Bronchial epithelial cell (primary cell): ENCODE results near the gene SUN3. TPM values are rescaled to one million over a fixed set of nuclear protein-coding genes. Genes with fewer than 3 reads are reported as not detected.

Experiments
- DNase-seq: peaks from one replicate; pipeline ENCODE4 v3.0.0-alpha.2; 2010; ENCODE audit warnings: low read depth
- FAIRE-seq: peaks from 2 replicates; lab custom pipeline; 2011; peaks lifted over from hg19 to GRCh38; lab: Jason Lieb, UNC
- H3K27me3 ChIP-seq: 2 replicates; pipeline ENCODE4 v1.5.1; 2011; ENCODE audit warnings: low read length; ENCODE audit not compliant: control insufficient read depth, insufficient read depth
- H3K36me3 ChIP-seq: 2 replicates; pipeline ENCODE4 v1.5.1; 2011; ENCODE audit warnings: low read length; ENCODE audit not compliant: control insufficient read depth, insufficient read depth
- H3K4me3 ChIP-seq: 2 replicates; pipeline ENCODE4 v1.5.1; 2011; ENCODE audit warnings: mild to moderate bottlenecking, low read depth, low read length, control low read depth
- CTCF ChIP-seq: IDR thresholded peaks from 2 replicates; pipeline ENCODE4 v1.5.1; 2011; ENCODE audit warnings: mild to moderate bottlenecking, moderate library complexity, low read length, control low read depth, inconsistent platforms; ENCODE audit not compliant: insufficient read depth, severe bottlenecking
- total RNA-seq: library from RNA; depleted of rRNA; stranded (reverse); fragments of >200 nt; gene quantifications from 2 replicates; pipeline ENCODE4 v1.2.1, GENCODE V29; 2014

SUN3 gene
- total RNA-seq: 0.51 and 0.79 TPM in 2 replicates

GRCh38 chr7:48028938-48029337, at the start of gene SUN3:
TSS of gene SUN3 (minus strand) at chr7:48029107. CDS start at chr7:48028938, 169 bp downstream.
- FAIRE-seq (no peak), DNase-seq (no peak)
- Histone ChIP-seq H3K27me3 (no peaks in the 10 kb centered on the region), H3K36me3 (no peaks in the 10 kb centered on the region), H3K4me3 (no peak within 1 kb of the TSS)
- TF ChIP-seq CTCF: no peak

- FAIRE-seq (no peak), DNase-seq (peak; percentile 59)
- TF ChIP-seq CTCF: no peak
- no peaks in the 10 kb centered on the region for H3K27me3 ChIP-seq
- H3K36me3 ChIP-seq: no peaks in the 10 kb centered on the region
- H3K4me3 ChIP-seq: no peak overlapping the region
These were observed 49.6 kb upstream of the SUN3 start for GRCh38 chr7:48078470-48078869.

- Histone ChIP-seq H3K4me3 (no peak overlapping the region), H3K27me3 (no peaks in the 10 kb centered on the region), H3K36me3 (no peaks in the 10 kb centered on the region)
- DNase-seq: no peak
- FAIRE-seq: no peak
- no peak for TF ChIP-seq CTCF
These were observed 48.5 kb upstream of the SUN3 start for GRCh38 chr7:48077423-48077822.

- no peaks in the 10 kb centered on the region for H3K27me3 ChIP-seq
- TF ChIP-seq CTCF: no peak
- DNase-seq (no peak), FAIRE-seq (no peak)
- H3K4me3 ChIP-seq: no peak overlapping the region
- H3K36me3 ChIP-seq: no peaks in the 10 kb centered on the region
These were observed 45.3 kb upstream of the SUN3 start for GRCh38 chr7:48074204-48074654.

- no peak for DNase-seq
- Histone ChIP-seq H3K36me3 (no peaks in the 10 kb centered on the region), H3K4me3 (no peak overlapping the region), H3K27me3 (no peaks in the 10 kb centered on the region)
- TF ChIP-seq CTCF: no peak
- no peak for FAIRE-seq
These were observed 38.6 kb upstream of the SUN3 start for GRCh38 chr7:48067475-48067874.

GRCh38 chr7:48063985-48064384, 35.1 kb upstream of the SUN3 start:
- DNase-seq (no peak), FAIRE-seq (no peak)
- no peaks in the 10 kb centered on the region for H3K27me3 ChIP-seq
- H3K36me3 ChIP-seq: no peaks in the 10 kb centered on the region
- H3K4me3 ChIP-seq: no peak overlapping the region
- TF ChIP-seq CTCF: no peak
